OCI-LY1 (cell line): ENCODE results near the gene FLT3.
"Not testable (repeated sequence)": the region's sequence is repeated elsewhere in the genome, so short reads cannot be mapped to it uniquely, and the experiment has no call there.

Experiments used
- H2AFZ ChIP-seq: fragments of 200-600 bp; sonication (generic), shearing (Covaris generic); 2 replicates; pipeline ENCODE4 v1.6.0; 2014; ENCODE audit warnings: antibody characterized with exemption, mild to moderate bottlenecking, low read length
- H3F3A ChIP-seq: fragments of 200-600 bp; sonication (generic), shearing (Covaris generic); 2 replicates; pipeline ENCODE4 v1.6.0; 2014; ENCODE audit warnings: mild to moderate bottlenecking, antibody characterized with exemption, low read length, moderate library complexity; ENCODE audit not compliant: insufficient read depth
- H3K27ac ChIP-seq: fragments of 200-600 bp; sonication (generic); 2 replicates; pipeline ENCODE4 v1.5.1; 2014; ENCODE audit warnings: low read length, mixed run types, mild to moderate bottlenecking, low read depth; ENCODE audit not compliant: poor library complexity, severe bottlenecking
- H3K27me3 ChIP-seq: fragments of 200-600 bp; sonication (generic); 2 replicates; pipeline ENCODE4 v1.6.0; 2014; ENCODE audit warnings: antibody characterized with exemption, mild to moderate bottlenecking, low read length, moderate library complexity; ENCODE audit not compliant: insufficient read depth
- H3K36me3 ChIP-seq: fragments of 200-600 bp; sonication (generic); 2 replicates; pipeline ENCODE4 v1.6.1; 2014; ENCODE audit warnings: mild to moderate bottlenecking, antibody characterized with exemption, low read length, moderate library complexity, mixed read lengths; ENCODE audit not compliant: insufficient read depth
- H3K4me1 ChIP-seq: fragments of 200-600 bp; sonication (generic); 2 replicates; pipeline ENCODE4 v1.5.1; 2014; ENCODE audit warnings: mild to moderate bottlenecking, low read length, moderate library complexity; ENCODE audit not compliant: insufficient read depth, severe bottlenecking
- H3K4me2 ChIP-seq: fragments of 200-600 bp; sonication (generic), shearing (Covaris generic); 2 replicates; pipeline ENCODE4 v1.6.1; 2014; ENCODE audit warnings: low read length
- H3K4me3 ChIP-seq: fragments of 200-600 bp; sonication (generic); 2 replicates; pipeline ENCODE4 v1.5.1; 2014; ENCODE audit warnings: low read length, low read depth, mild to moderate bottlenecking, mixed read lengths; ENCODE audit not compliant: poor library complexity, severe bottlenecking
- H3K79me2 ChIP-seq: fragments of 200-600 bp; shearing (Covaris generic); 2 replicates; pipeline ENCODE4 v1.6.1; 2016; ENCODE audit warnings: mixed run types, low read length, mixed read lengths; ENCODE audit not compliant: insufficient read depth
- H3K9ac ChIP-seq: fragments of 200-600 bp; sonication (generic), shearing (Covaris generic); 2 replicates; pipeline ENCODE4 v1.6.1; 2014; ENCODE audit warnings: mild to moderate bottlenecking, low read length, mixed read lengths
- H3K9me2 ChIP-seq: fragments of 200-600 bp; sonication (generic), shearing (Covaris generic); 2 replicates; pipeline ENCODE4 v1.6.1; 2014; ENCODE audit warnings: low read depth, mild to moderate bottlenecking, low read length, mixed read lengths
- H3K9me3 ChIP-seq: fragments of 200-600 bp; shearing (Covaris generic); 2 replicates; pipeline ENCODE4 v1.6.1; 2014; ENCODE audit warnings: low read length, mixed read lengths
- H4K20me1 ChIP-seq: fragments of 200-600 bp; sonication (generic), shearing (Covaris generic); 2 replicates; pipeline ENCODE4 v1.6.0; 2016; ENCODE audit warnings: mild to moderate bottlenecking, low read length; ENCODE audit not compliant: insufficient read depth
- EZH2 ChIP-seq: fragments of 200-600 bp; sonication (generic), shearing (Covaris generic); IDR thresholded peaks from 2 replicates; pipeline ENCODE4 v1.8.0; 2017; ENCODE audit warnings: borderline replicate concordance, mixed run types, mild to moderate bottlenecking, antibody characterized with exemption, low read length, moderate library complexity, mixed read lengths
- TF ChIP-seq, protein P1 (sequence below): fragments of 200-600 bp; sonication (generic), shearing (Covaris generic); IDR thresholded peaks from 2 replicates; pipeline ENCODE4 v1.5.1; 2017; ENCODE audit warnings: mild to moderate bottlenecking, antibody characterized with exemption, low read length, moderate library complexity, mixed read lengths

Gene FLT3

GRCh38 chr13:28089065-28089464 lies 11.3 kb downstream of the FLT3 start:
- Histone ChIP-seq H3K27me3 (no peaks in the 10 kb centered on the region), H3K9ac (no peak overlapping the region), H3K36me3 (no peaks in the 10 kb centered on the region), H3F3A (no peaks in the 10 kb centered on the region), H2AFZ (no peak overlapping the region), H3K4me2 (no peak overlapping the region), H3K27ac (no peak overlapping the region), H3K9me3 (no peaks in the 10 kb centered on the region), H4K20me1 (no peaks in the 10 kb centered on the region), H3K9me2 (no peaks in the 10 kb centered on the region), H3K79me2 (no peaks in the 10 kb centered on the region), H3K4me1 (no peaks in the 10 kb centered on the region), H3K4me3 (no peak overlapping the region)
- TF ChIP-seq, protein P1, sequence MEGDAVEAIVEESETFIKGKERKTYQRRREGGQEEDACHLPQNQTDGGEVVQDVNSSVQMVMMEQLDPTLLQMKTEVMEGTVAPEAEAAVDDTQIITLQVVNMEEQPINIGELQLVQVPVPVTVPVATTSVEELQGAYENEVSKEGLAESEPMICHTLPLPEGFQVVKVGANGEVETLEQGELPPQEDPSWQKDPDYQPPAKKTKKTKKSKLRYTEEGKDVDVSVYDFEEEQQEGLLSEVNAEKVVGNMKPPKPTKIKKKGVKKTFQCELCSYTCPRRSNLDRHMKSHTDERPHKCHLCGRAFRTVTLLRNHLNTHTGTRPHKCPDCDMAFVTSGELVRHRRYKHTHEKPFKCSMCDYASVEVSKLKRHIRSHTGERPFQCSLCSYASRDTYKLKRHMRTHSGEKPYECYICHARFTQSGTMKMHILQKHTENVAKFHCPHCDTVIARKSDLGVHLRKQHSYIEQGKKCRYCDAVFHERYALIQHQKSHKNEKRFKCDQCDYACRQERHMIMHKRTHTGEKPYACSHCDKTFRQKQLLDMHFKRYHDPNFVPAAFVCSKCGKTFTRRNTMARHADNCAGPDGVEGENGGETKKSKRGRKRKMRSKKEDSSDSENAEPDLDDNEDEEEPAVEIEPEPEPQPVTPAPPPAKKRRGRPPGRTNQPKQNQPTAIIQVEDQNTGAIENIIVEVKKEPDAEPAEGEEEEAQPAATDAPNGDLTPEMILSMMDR: no peak
- TF ChIP-seq EZH2: no peak

DNA sequence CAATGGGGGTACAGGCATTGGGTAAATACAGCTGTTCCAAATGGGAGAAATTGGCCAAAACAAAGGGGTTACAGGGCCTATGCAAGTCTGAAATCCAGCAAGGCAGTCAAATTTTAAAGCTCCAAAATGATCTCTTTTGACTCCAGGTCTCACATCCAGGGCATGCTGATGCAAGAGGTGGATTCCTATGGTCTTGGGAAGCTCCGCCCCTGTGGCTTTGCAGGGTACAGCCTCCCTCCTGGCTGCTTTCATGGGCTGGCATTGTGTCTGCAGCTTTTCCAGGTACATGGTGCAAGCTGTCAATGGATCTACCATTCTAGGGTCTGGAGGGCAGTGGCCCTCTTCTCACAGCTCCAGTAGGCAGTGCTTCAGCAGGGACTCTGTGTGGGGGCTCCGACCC lies 22.6 kb downstream of the FLT3 start:
- H3K4me1 ChIP-seq, H3K79me2 ChIP-seq, H3K27me3 ChIP-seq: not testable (repeated sequence)

GRCh38 chr13:28077231-28077630 lies 23.1 kb downstream of the FLT3 start:
- H3K4me1 ChIP-seq: no peaks in the 10 kb centered on the region
- no peak overlapping the region for H2AFZ ChIP-seq
- no peak overlapping the region for H3K9ac ChIP-seq
- H3F3A ChIP-seq: no peaks in the 10 kb centered on the region
- no peak overlapping the region for H3K27ac ChIP-seq
- H3K27me3 ChIP-seq: no peaks in the 10 kb centered on the region
- H3K79me2 ChIP-seq: no peaks in the 10 kb centered on the region
- H3K9me2 ChIP-seq: no peaks in the 10 kb centered on the region
- H3K4me3 ChIP-seq: no peak overlapping the region
- no peaks in the 10 kb centered on the region for H4K20me1 ChIP-seq
- H3K36me3 ChIP-seq: no peaks in the 10 kb centered on the region
- TF ChIP-seq, protein P1: no peak
- TF ChIP-seq EZH2: no peak
- H3K9me3 ChIP-seq: no peaks in the 10 kb centered on the region
- H3K4me2 ChIP-seq: no peak overlapping the region

More for the DNA sequence above, 22.6 kb downstream of the FLT3 start:
- not testable (repeated sequence) for H3K9ac ChIP-seq, H3K9me2 ChIP-seq, H4K20me1 ChIP-seq, H2AFZ ChIP-seq, H3K4me3 ChIP-seq, H3F3A ChIP-seq, H3K36me3 ChIP-seq, H3K9me3 ChIP-seq, H3K27ac ChIP-seq, H3K4me2 ChIP-seq

DNA sequence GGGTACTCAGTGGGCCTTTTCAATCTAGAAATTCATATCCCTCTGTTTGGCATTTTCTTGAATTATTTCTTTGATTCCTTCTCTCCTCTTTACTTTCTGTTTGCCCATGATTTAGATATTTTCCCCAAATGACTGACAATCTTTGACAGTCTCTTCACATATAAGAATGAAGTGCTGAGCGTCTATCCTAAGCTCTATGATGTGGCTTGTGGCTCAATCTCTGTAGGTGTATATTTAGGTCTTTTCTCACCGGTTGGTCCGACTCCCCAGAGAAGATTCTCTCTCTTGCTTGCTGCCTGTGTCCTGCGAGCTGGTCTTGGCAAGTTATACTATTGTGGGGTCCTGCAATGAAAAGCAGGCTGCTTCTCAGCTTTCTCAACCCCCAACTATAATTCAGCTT lies 29.0 kb downstream of the FLT3 start:
- Histone ChIP-seq H3K4me3 (no peak overlapping the region), H3K36me3 (no peaks in the 10 kb centered on the region), H3K4me2 (no peak overlapping the region), H4K20me1 (no peaks in the 10 kb centered on the region), H3K79me2 (no peaks in the 10 kb centered on the region), H3K9ac (no peak overlapping the region), H3K9me2 (no peaks in the 10 kb centered on the region), H2AFZ (no peak overlapping the region), H3K27me3 (no peaks in the 10 kb centered on the region), H3K27ac (no peak overlapping the region), H3K9me3 (no peaks in the 10 kb centered on the region), H3K4me1 (no peaks in the 10 kb centered on the region), H3F3A (no peaks in the 10 kb centered on the region)
- no peak for TF ChIP-seq EZH2
- TF ChIP-seq, protein P1: no peak
